ENCODE measurements around the gene B4GALT6. TPM values are rescaled to one million over a fixed set of nuclear protein-coding genes. Genes with fewer than 3 reads are reported as not detected.
"Not testable (repeated sequence)": the region's sequence is repeated elsewhere in the genome, so short reads cannot be mapped to it uniquely, and the experiment has no call there.

B4GALT6 gene
- 16.4 TPM for polyA plus RNA-seq (2013, experiment 1 of 2)
- polyA plus RNA-seq (2013, experiment 2 of 2): 16.3 TPM

- Histone ChIP-seq H3K36me3 (ENCODE audit: control insufficient read depth, insufficient read depth, low read length) (no peaks in the 10 kb centered on the region), H3K27ac (ENCODE audit: low read depth, low read length, severe bottlenecking) (peak within 1 kb of the TSS; percentile 78), H3K4me1 (ENCODE audit: control insufficient read depth, insufficient read depth, low read length, poor library complexity, severe bottlenecking) (peaks cover 5% of the 10 kb centered on the region), H3K4me3 (ENCODE audit: extremely low read depth, insufficient read depth, low read length, poor library complexity, severe bottlenecking) (peak within 1 kb of the TSS; percentile 76), H3K9me3 (ENCODE audit: control insufficient read depth, low read length) (no peaks in the 10 kb centered on the region)
- WGBS, 2 experiments (ENCODE audit: insufficient coverage in 2 of 2): 0 to 1% methylated on average over 47 to 65 of the region's 86 CpGs
Measured at GRCh38 chr18:31684279-31685096, at the start of gene B4GALT6. TSS of gene B4GALT6 (minus strand) at chr18:31684581. CDS start at chr18:31684426, 155 bp downstream.

GRCh38 chr18:31731628-31732027 lies 47.2 kb upstream of the B4GALT6 start:
- no CpG with 5 or more reads among the region's 3 CpGs for WGBS, 2 experiments (ENCODE audit: insufficient coverage in 2 of 2)
- Histone ChIP-seq H3K27ac (ENCODE audit: low read depth, low read length, severe bottlenecking) (no peak overlapping the region), H3K36me3 (ENCODE audit: control insufficient read depth, insufficient read depth, low read length) (no peaks in the 10 kb centered on the region), H3K4me3 (ENCODE audit: extremely low read depth, insufficient read depth, low read length, poor library complexity, severe bottlenecking) (no peak overlapping the region), H3K9me3 (ENCODE audit: control insufficient read depth, low read length) (no peaks in the 10 kb centered on the region), H3K4me1 (ENCODE audit: control insufficient read depth, insufficient read depth, low read length, poor library complexity, severe bottlenecking) (no peaks in the 10 kb centered on the region)

- not testable (repeated sequence) for H3K4me3 ChIP-seq (ENCODE audit: extremely low read depth, insufficient read depth, low read length, poor library complexity, severe bottlenecking); H3K9me3 ChIP-seq (ENCODE audit: control insufficient read depth, low read length); H3K36me3 ChIP-seq (ENCODE audit: control insufficient read depth, insufficient read depth, low read length); H3K27ac ChIP-seq (ENCODE audit: low read depth, low read length, severe bottlenecking); H3K4me1 ChIP-seq (ENCODE audit: control insufficient read depth, insufficient read depth, low read length, poor library complexity, severe bottlenecking)
- 100% methylated on average over 1 of the region's 2 CpGs for WGBS, 2 experiments (ENCODE audit: insufficient coverage in 2 of 2)
Measured at GRCh38 chr18:31729196-31729595, 44.8 kb upstream of the B4GALT6 start.

GRCh38 chr18:31723990-31724711 lies 39.8 kb upstream of the B4GALT6 start:
- H3K27ac ChIP-seq (ENCODE audit: low read depth, low read length, severe bottlenecking): no peak overlapping the region
- H3K36me3 ChIP-seq (ENCODE audit: control insufficient read depth, insufficient read depth, low read length): no peaks in the 10 kb centered on the region
- H3K9me3 ChIP-seq (ENCODE audit: control insufficient read depth, low read length): peaks cover 4% of the 10 kb centered on the region
- no peak overlapping the region for H3K4me3 ChIP-seq (ENCODE audit: extremely low read depth, insufficient read depth, low read length, poor library complexity, severe bottlenecking)
- no peaks in the 10 kb centered on the region for H3K4me1 ChIP-seq (ENCODE audit: control insufficient read depth, insufficient read depth, low read length, poor library complexity, severe bottlenecking)
- 97 to 98% methylated on average over 35 to 40 of the region's 43 CpGs for WGBS, 2 experiments (ENCODE audit: insufficient coverage in 2 of 2)

- H3K36me3 ChIP-seq (ENCODE audit: control insufficient read depth, insufficient read depth, low read length): no peaks in the 10 kb centered on the region
- H3K9me3 ChIP-seq (ENCODE audit: control insufficient read depth, low read length): peaks cover 8% of the 10 kb centered on the region
- H3K4me1 ChIP-seq (ENCODE audit: control insufficient read depth, insufficient read depth, low read length, poor library complexity, severe bottlenecking): no peaks in the 10 kb centered on the region
- H3K27ac ChIP-seq (ENCODE audit: low read depth, low read length, severe bottlenecking): no peak overlapping the region
- 87 to 90% methylated on average over 4 of the region's 7 CpGs for WGBS, 2 experiments (ENCODE audit: insufficient coverage in 2 of 2)
- H3K4me3 ChIP-seq (ENCODE audit: extremely low read depth, insufficient read depth, low read length, poor library complexity, severe bottlenecking): no peak overlapping the region
Measured at GRCh38 chr18:31723639-31723989, 39.2 kb upstream of the B4GALT6 start.

- Histone ChIP-seq H3K4me1 (ENCODE audit: control insufficient read depth, insufficient read depth, low read length, poor library complexity, severe bottlenecking) (no peaks in the 10 kb centered on the region), H3K36me3 (ENCODE audit: control insufficient read depth, insufficient read depth, low read length) (no peaks in the 10 kb centered on the region), H3K27ac (ENCODE audit: low read depth, low read length, severe bottlenecking) (no peak overlapping the region), H3K4me3 (ENCODE audit: extremely low read depth, insufficient read depth, low read length, poor library complexity, severe bottlenecking) (no peak overlapping the region), H3K9me3 (ENCODE audit: control insufficient read depth, low read length) (peaks cover 8% of the 10 kb centered on the region)
- WGBS, 2 experiments (ENCODE audit: insufficient coverage in 2 of 2): 20 to 27% methylated on average over 2 to 3 of the region's 7 CpGs
Measured at GRCh38 chr18:31722369-31722957, 38.1 kb upstream of the B4GALT6 start.

GRCh38 chr18:31721601-31722000 lies 37.2 kb upstream of the B4GALT6 start:
- Histone ChIP-seq H3K27ac (ENCODE audit: low read depth, low read length, severe bottlenecking) (no peak overlapping the region), H3K9me3 (ENCODE audit: control insufficient read depth, low read length) (peaks cover 8% of the 10 kb centered on the region), H3K36me3 (ENCODE audit: control insufficient read depth, insufficient read depth, low read length) (no peaks in the 10 kb centered on the region), H3K4me1 (ENCODE audit: control insufficient read depth, insufficient read depth, low read length, poor library complexity, severe bottlenecking) (no peaks in the 10 kb centered on the region), H3K4me3 (ENCODE audit: extremely low read depth, insufficient read depth, low read length, poor library complexity, severe bottlenecking) (no peak overlapping the region)
- WGBS, 2 experiments (ENCODE audit: insufficient coverage in 2 of 2): 90 to 100% methylated on average over 2 of the region's 3 CpGs

GRCh38 chr18:31720867-31721266 lies 36.5 kb upstream of the B4GALT6 start:
- Histone ChIP-seq H3K27ac (ENCODE audit: low read depth, low read length, severe bottlenecking) (no peak overlapping the region), H3K4me3 (ENCODE audit: extremely low read depth, insufficient read depth, low read length, poor library complexity, severe bottlenecking) (no peak overlapping the region), H3K36me3 (ENCODE audit: control insufficient read depth, insufficient read depth, low read length) (no peaks in the 10 kb centered on the region), H3K9me3 (ENCODE audit: control insufficient read depth, low read length) (peaks cover 8% of the 10 kb centered on the region), H3K4me1 (ENCODE audit: control insufficient read depth, insufficient read depth, low read length, poor library complexity, severe bottlenecking) (no peaks in the 10 kb centered on the region)
- WGBS, 2 experiments (ENCODE audit: insufficient coverage in 2 of 2): 81 to 96% methylated on average over 4 to 6 of the region's 7 CpGs

GRCh38 chr18:31719363-31720006 lies 35.1 kb upstream of the B4GALT6 start:
- H3K27ac ChIP-seq (ENCODE audit: low read depth, low read length, severe bottlenecking): no peak overlapping the region
- H3K4me1 ChIP-seq (ENCODE audit: control insufficient read depth, insufficient read depth, low read length, poor library complexity, severe bottlenecking): no peaks in the 10 kb centered on the region
- H3K9me3 ChIP-seq (ENCODE audit: control insufficient read depth, low read length): peaks cover 8% of the 10 kb centered on the region
- WGBS, 2 experiments (ENCODE audit: insufficient coverage in 2 of 2): 88 to 90% methylated on average over 5 to 6 of the region's 7 CpGs
- no peaks in the 10 kb centered on the region for H3K36me3 ChIP-seq (ENCODE audit: control insufficient read depth, insufficient read depth, low read length)
- H3K4me3 ChIP-seq (ENCODE audit: extremely low read depth, insufficient read depth, low read length, poor library complexity, severe bottlenecking): no peak overlapping the region

GRCh38 chr18:31718386-31718785 lies 34.0 kb upstream of the B4GALT6 start:
- no peak overlapping the region for H3K27ac ChIP-seq (ENCODE audit: low read depth, low read length, severe bottlenecking)
- peaks cover 8% of the 10 kb centered on the region for H3K9me3 ChIP-seq (ENCODE audit: control insufficient read depth, low read length)
- no peak overlapping the region for H3K4me3 ChIP-seq (ENCODE audit: extremely low read depth, insufficient read depth, low read length, poor library complexity, severe bottlenecking)
- no peaks in the 10 kb centered on the region for H3K4me1 ChIP-seq (ENCODE audit: control insufficient read depth, insufficient read depth, low read length, poor library complexity, severe bottlenecking)
- WGBS, 2 experiments (ENCODE audit: insufficient coverage in 2 of 2): 83% methylated on average over 1 of the region's 3 CpGs; no CpG with 5 or more reads in 1 of the 2 experiments
- no peaks in the 10 kb centered on the region for H3K36me3 ChIP-seq (ENCODE audit: control insufficient read depth, insufficient read depth, low read length)

Measured in mesodermal cell (in vitro differentiated cells).